SK-N-SH (cell line): ENCODE data around the gene SLPI.

Experiments
- CHD2 ChIP-seq: fragments of 150-350 bp; IDR thresholded peaks from 2 replicates; pipeline ENCODE4 v1.6.1; 2018; ENCODE audit warnings: low read length; ENCODE audit not compliant: partially characterized antibody
- EP300 ChIP-seq, 2 experiments: IDR thresholded peaks; 2 replicates each; pipeline versions ENCODE4 v1.4.0 to v1.6.1; 2012; ENCODE audit warnings: borderline replicate concordance in 1 of 2, low read depth in 1 of 2, low read length in 1 of 2
- MAX ChIP-seq: IDR thresholded peaks from 2 replicates; pipeline ENCODE4 v1.4.0; 2012; ENCODE audit warnings: low read depth
- REST ChIP-seq: IDR thresholded peaks from 2 replicates; pipeline ENCODE4 v1.6.1; 2012; ENCODE audit warnings: mild to moderate bottlenecking, low read depth, low read length, moderate library complexity
- SIN3A ChIP-seq: IDR thresholded peaks from 2 replicates; pipeline ENCODE4 v1.6.1; 2012; ENCODE audit warnings: low read depth, mild to moderate bottlenecking, low read length, moderate library complexity, borderline replicate concordance

DNA sequence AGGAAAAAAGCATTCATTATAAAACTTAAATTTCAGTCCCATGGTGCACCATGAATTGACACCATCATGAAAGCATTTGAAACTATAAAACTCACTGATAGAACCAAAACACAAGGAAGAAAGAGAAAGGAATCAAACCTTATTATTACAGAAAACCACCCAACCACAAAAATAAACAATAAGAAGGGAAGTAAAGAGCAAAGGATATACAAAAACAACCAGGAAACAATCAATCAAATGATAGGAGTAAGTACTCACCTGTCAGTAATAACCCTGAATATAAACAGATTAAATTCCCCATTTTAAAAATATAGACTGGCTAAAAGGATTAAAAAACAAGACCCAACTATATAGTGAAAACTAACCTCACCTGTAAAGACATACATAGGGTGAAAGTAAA lies 5.8 kb downstream of the SLPI start:
- no peak for TF ChIP-seq REST
- TF ChIP-seq CHD2, result no peak
- no peak for TF ChIP-seq MAX
- TF ChIP-seq EP300 (IDR thresholded peaks at IDR 0.05; ENCODE audit: borderline replicate concordance in 1 of 2, low read depth in 1 of 2, low read length in 1 of 2), result no peak
- TF ChIP-seq SIN3A, result no peak
